Activated T-helper 17 cell treated with anti-CD3 and anti-CD28 coated beads, Interleukin-2, amount 50 U/mL, for 72 hours (primary cell): ENCODE data around the gene IL20RB. TPM values are rescaled to one million over a fixed set of nuclear protein-coding genes. Genes with fewer than 3 reads are reported as not detected.
"Not testable (repeated sequence)": the region's sequence is repeated elsewhere in the genome, so short reads cannot be mapped to it uniquely, and the experiment has no call there.

Source experiments
- ATAC-seq: fragments of 150-1000 bp; cut with Tn5 transposase; replicated peaks from 2 replicates; pipeline ENCODE4 v1.10.0; 2021; ENCODE audit warnings: mild to moderate bottlenecking, moderate library complexity
- H3K27ac Mint-ChIP-seq: one replicate; pipeline ENCODE4 v1.8.0; 2022; ENCODE audit warnings: mixed read lengths
- H3K27me3 Mint-ChIP-seq: one replicate; pipeline ENCODE4 v1.8.0; 2022; ENCODE audit warnings: mixed read lengths
- H3K36me3 Mint-ChIP-seq: one replicate; pipeline ENCODE4 v1.8.0; 2022; ENCODE audit warnings: low read depth, mild to moderate bottlenecking, mixed read lengths
- H3K4me1 Mint-ChIP-seq: one replicate; pipeline ENCODE4 v1.8.0; 2022; ENCODE audit warnings: mixed read lengths
- H3K4me3 Mint-ChIP-seq: one replicate; pipeline ENCODE4 v1.8.0; 2022; ENCODE audit warnings: mild to moderate bottlenecking, mixed read lengths
- H3K9me3 Mint-ChIP-seq: one replicate; pipeline ENCODE4 v1.8.0; 2022; ENCODE audit warnings: mixed read lengths
- total RNA-seq, 2 donors: library from RNA; stranded (reverse); gene quantifications; one replicate each; pipeline ENCODE4 v1.2.3, GENCODE V29; 2022

Gene IL20RB
- total RNA-seq, 2 donors from 2014 or later: 1.6 to 3.7 TPM

GRCh38 chr3:136984837-136985236, 27.1 kb downstream of the IL20RB start:
- no peak overlapping the region for H3K27ac Mint-ChIP-seq
- H3K9me3 Mint-ChIP-seq: no peaks in the 10 kb centered on the region
- no peak for ATAC-seq
- H3K36me3 Mint-ChIP-seq: no peaks in the 10 kb centered on the region
- no peaks in the 10 kb centered on the region for H3K4me1 Mint-ChIP-seq
- no peaks in the 10 kb centered on the region for H3K27me3 Mint-ChIP-seq
- no peak overlapping the region for H3K4me3 Mint-ChIP-seq

DNA sequence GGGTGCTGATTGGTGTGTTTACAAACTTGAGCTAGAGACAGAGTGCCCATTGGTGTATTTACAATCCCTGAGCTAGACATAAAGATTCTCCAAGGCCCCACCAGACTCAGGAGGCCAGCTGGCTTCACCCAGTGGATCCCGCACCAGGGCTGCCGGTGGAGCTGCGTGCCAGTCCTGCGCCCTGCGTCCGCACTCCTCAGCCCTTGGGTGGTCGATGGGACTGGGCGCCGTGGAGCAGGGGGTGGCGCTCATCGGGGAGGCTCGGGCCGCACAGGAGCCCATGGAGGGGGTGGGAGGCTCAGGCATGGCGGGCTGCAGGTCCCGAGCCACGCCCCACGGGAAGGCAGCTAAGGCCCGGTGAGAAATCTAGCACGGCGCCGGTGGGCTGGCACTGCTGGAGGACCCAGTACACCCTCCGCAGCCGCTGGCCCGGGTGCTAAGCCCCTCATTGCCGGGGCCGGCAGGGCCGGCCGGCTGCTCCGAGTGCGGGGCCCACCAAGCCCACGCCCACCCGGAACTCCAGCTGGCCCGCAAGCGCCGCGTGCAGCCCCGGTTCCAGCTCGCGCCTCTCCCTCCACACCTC, 29.7 kb downstream of the IL20RB start:
- H3K36me3 Mint-ChIP-seq, H3K4me1 Mint-ChIP-seq, H3K9me3 Mint-ChIP-seq, H3K27me3 Mint-ChIP-seq, H3K27ac Mint-ChIP-seq, ATAC-seq, H3K4me3 Mint-ChIP-seq: not testable (repeated sequence)

DNA sequence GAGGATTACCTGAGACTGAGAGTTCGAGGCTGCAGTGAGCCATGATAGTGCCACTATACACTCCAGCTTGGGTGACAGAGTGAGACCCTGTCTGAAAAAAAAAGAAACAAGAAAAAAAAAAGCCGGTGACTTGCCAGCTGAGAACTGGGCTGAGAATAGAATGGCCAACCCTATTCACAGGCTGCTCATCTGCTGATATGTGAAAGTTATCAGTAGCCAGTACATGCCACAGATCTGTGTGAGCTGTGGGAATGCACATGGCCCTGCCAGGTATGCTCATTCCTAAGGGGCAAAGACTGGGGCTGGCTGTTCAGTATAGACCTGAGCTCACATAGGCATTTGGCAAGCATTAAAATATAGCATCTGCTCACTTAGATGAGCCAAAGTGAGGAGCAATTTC, 30.9 kb downstream of the IL20RB start:
- H3K27ac Mint-ChIP-seq: no peak overlapping the region

DNA sequence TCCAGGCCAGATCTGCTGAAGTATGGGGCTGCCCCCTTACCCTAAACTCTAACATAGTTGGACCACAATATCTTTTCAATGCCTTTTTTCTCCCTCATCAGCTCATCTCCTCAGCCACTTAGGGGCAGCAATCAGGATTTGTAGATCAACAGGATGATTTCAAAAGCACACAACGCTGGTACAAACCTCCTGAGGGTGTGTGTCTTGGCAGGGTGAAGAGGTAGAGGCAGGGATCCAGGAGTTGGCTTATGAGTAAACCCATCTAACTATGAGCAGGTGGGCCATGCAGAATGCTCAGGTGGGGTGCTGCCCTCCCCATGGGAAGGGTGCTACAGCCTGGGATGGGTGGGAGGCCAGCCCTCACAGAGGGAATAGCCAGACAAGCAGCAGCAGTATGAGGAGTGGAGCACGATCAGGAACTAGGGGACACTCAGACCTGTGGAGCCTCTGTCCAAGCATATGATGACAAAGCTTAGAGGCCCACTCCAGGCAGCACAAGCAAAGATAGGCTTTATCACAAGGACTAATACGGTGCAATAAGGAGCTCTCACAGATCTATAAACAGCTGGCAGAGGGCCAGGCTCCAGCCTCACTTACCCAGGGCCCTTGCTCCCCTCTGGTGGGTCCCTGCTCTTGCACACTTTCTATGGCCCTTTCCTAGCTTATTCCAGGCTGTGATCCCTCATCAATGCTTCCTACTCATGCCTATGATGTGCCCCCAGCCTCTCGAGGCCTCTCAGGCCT, 32.2 kb downstream of the IL20RB start:
- no peak for ATAC-seq
- no peak overlapping the region for H3K27ac Mint-ChIP-seq

More for the DNA sequence above, 30.9 kb downstream of the IL20RB start:
- ATAC-seq: no peak
- Mint-ChIP-seq H3K4me1 (no peaks in the 10 kb centered on the region), H3K4me3 (no peak overlapping the region), H3K36me3 (no peaks in the 10 kb centered on the region), H3K9me3 (no peaks in the 10 kb centered on the region), H3K27me3 (no peaks in the 10 kb centered on the region)

DNA sequence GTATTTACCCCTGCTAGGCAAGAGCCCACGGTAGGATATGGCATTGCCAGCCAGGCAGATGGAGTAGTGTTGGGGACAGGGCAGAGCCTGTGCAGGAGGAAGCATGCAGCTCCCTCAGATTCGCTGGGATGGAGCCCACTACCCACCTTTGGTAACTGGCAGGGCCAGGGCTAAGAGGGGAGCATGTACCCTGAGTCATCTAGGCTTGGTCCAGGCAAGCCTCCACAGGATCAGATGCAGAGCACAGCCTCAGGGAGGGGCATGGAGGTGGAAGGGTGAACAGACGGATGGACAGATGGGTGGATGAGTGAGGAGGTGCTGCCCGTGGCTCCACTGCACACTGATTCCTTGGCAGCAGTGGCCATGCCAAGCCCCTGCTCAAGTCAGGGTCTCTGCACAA, 33.0 kb downstream of the IL20RB start:
- Mint-ChIP-seq H3K27ac (no peak overlapping the region), H3K36me3 (no peaks in the 10 kb centered on the region), H3K4me1 (peaks cover 5% of the 10 kb centered on the region), H3K4me3 (no peak overlapping the region), H3K27me3 (no peaks in the 10 kb centered on the region), H3K9me3 (no peaks in the 10 kb centered on the region)
- no peak for ATAC-seq

More for the DNA sequence above, 32.2 kb downstream of the IL20RB start:
- no peak overlapping the region for H3K4me3 Mint-ChIP-seq
- H3K9me3 Mint-ChIP-seq: no peaks in the 10 kb centered on the region
- H3K4me1 Mint-ChIP-seq: peaks cover 2% of the 10 kb centered on the region
- H3K36me3 Mint-ChIP-seq: no peaks in the 10 kb centered on the region
- no peaks in the 10 kb centered on the region for H3K27me3 Mint-ChIP-seq

GRCh38 chr3:136992115-136992514, 34.3 kb downstream of the IL20RB start:
- no peak overlapping the region for H3K27ac Mint-ChIP-seq
- ATAC-seq: no peak

GRCh38 chr3:136994772-136995516, 37.2 kb downstream of the IL20RB start:
- H3K4me1 Mint-ChIP-seq: peaks cover 5% of the 10 kb centered on the region
- H3K27me3 Mint-ChIP-seq: no peaks in the 10 kb centered on the region
- ATAC-seq: peak; percentile 89
- peak overlapping the region; percentile 78 for H3K27ac Mint-ChIP-seq
- H3K36me3 Mint-ChIP-seq: no peaks in the 10 kb centered on the region
- H3K9me3 Mint-ChIP-seq: no peaks in the 10 kb centered on the region
- peak overlapping the region; percentile 31 for H3K4me3 Mint-ChIP-seq

More at GRCh38 chr3:136992115-136992514, 34.3 kb downstream of the IL20RB start:
- Mint-ChIP-seq H3K36me3 (no peaks in the 10 kb centered on the region), H3K4me1 (peaks cover 5% of the 10 kb centered on the region), H3K27me3 (no peaks in the 10 kb centered on the region), H3K4me3 (no peak overlapping the region), H3K9me3 (no peaks in the 10 kb centered on the region)

DNA sequence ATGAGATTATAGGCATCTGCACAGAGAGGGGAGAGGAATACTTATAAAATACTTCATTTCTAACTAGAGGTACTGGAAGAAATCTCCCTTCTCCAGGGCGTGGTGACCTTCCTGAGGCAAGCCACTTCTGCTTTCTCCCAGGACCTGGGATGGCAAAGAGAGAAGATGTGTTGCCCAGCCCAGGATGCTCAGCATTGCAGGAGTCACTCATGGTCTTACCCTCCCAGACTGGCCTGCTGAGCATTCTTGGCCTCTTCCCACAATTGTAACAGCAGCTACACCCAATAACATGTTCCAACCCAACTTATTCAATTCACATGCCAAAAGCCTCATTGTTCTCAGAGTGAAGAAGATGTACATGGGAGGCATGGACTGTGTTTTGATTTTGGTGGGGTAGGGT, 37.9 kb downstream of the IL20RB start:
- H3K27ac Mint-ChIP-seq: peak overlapping the region; percentile 78
- ATAC-seq: no peak
- no peaks in the 10 kb centered on the region for H3K27me3 Mint-ChIP-seq
- H3K4me1 Mint-ChIP-seq: peaks cover 5% of the 10 kb centered on the region
- H3K4me3 Mint-ChIP-seq: peak overlapping the region; percentile 31
- no peaks in the 10 kb centered on the region for H3K36me3 Mint-ChIP-seq
- H3K9me3 Mint-ChIP-seq: no peaks in the 10 kb centered on the region

- no peaks in the 10 kb centered on the region for H3K27me3 Mint-ChIP-seq
- no peak overlapping the region for H3K27ac Mint-ChIP-seq
- no peaks in the 10 kb centered on the region for H3K36me3 Mint-ChIP-seq
- H3K4me1 Mint-ChIP-seq: peaks cover 2% of the 10 kb centered on the region
- no peak for ATAC-seq
- H3K4me3 Mint-ChIP-seq: no peak overlapping the region
- no peaks in the 10 kb centered on the region for H3K9me3 Mint-ChIP-seq
These were observed 42.3 kb downstream of the IL20RB start for GRCh38 chr3:137000039-137000438.

DNA sequence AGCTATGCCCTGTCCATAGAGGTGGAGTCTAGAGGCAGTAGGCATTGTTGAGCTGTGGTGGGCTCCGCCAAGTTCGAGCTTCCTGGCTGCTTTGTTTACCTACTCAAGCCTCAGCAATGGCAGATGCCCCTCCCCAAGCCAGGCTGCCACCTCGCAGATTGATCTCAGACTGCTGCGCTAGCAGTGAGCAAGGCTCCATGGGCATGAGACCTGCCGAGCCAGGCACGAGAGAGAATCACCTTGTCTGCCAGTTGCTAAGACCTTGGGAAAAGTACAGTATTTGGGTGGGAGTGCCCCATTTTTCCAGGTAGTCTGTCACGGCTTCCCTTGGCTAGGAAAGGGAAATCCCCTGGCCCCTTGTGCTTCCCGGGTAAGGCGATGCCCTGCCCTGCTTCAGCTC, 49.6 kb downstream of the IL20RB start:
- H3K27ac Mint-ChIP-seq, H3K27me3 Mint-ChIP-seq, H3K36me3 Mint-ChIP-seq, H3K9me3 Mint-ChIP-seq, H3K4me1 Mint-ChIP-seq, H3K4me3 Mint-ChIP-seq, ATAC-seq: not testable (repeated sequence)

GRCh38 chr3:137008131-137008530, 50.3 kb downstream of the IL20RB start:
- ATAC-seq: no peak
- no peak overlapping the region for H3K27ac Mint-ChIP-seq
- H3K9me3 Mint-ChIP-seq: no peaks in the 10 kb centered on the region
- H3K27me3 Mint-ChIP-seq: no peaks in the 10 kb centered on the region
- H3K36me3 Mint-ChIP-seq: no peaks in the 10 kb centered on the region
- no peak overlapping the region for H3K4me3 Mint-ChIP-seq
- H3K4me1 Mint-ChIP-seq: no peaks in the 10 kb centered on the region

GRCh38 chr3:137008976-137009375, 51.2 kb downstream of the IL20RB start:
- no peak for ATAC-seq
- no peaks in the 10 kb centered on the region for H3K27me3 Mint-ChIP-seq
- H3K4me3 Mint-ChIP-seq: no peak overlapping the region
- no peaks in the 10 kb centered on the region for H3K36me3 Mint-ChIP-seq
- no peaks in the 10 kb centered on the region for H3K9me3 Mint-ChIP-seq
- H3K27ac Mint-ChIP-seq: no peak overlapping the region
- peaks cover 5% of the 10 kb centered on the region for H3K4me1 Mint-ChIP-seq

GRCh38 chr3:137010137-137010536, 52.4 kb downstream of the IL20RB start:
- Mint-ChIP-seq H3K27me3 (no peaks in the 10 kb centered on the region), H3K36me3 (no peaks in the 10 kb centered on the region), H3K4me1 (peaks cover 10% of the 10 kb centered on the region), H3K9me3 (no peaks in the 10 kb centered on the region), H3K27ac (no peak overlapping the region), H3K4me3 (no peak overlapping the region)
- no peak for ATAC-seq

- Mint-ChIP-seq H3K27me3 (no peaks in the 10 kb centered on the region), H3K36me3 (no peaks in the 10 kb centered on the region), H3K4me3 (no peak overlapping the region), H3K9me3 (no peaks in the 10 kb centered on the region), H3K4me1 (peaks cover 10% of the 10 kb centered on the region), H3K27ac (peak overlapping the region; percentile 31)
- ATAC-seq: no peak
These were observed 53.4 kb downstream of the IL20RB start for GRCh38 chr3:137011153-137011552.

DNA sequence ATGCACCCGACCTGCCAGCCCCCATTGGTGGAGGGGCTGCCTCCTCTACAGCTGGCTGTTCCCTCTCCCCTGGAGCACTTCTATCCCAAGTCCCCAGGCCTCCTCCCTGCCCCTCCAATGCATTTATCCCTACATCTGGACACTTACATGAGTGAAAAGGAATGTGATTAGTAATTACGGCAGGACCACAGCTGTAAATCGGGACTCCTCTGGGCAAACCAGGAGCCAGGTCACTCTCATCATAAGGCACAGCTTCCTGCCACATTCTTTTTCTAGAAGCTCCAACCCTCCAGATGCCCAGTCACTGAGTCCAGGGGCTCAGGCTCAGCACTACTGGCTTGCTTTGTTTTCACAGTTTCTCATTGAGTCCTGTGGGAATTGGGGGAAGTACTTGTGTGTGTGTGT, 54.3 kb downstream of the IL20RB start:
- Mint-ChIP-seq H3K27ac (peak overlapping the region; percentile 31), H3K36me3 (no peaks in the 10 kb centered on the region), H3K9me3 (no peaks in the 10 kb centered on the region), H3K4me1 (peaks cover 10% of the 10 kb centered on the region), H3K27me3 (no peaks in the 10 kb centered on the region), H3K4me3 (no peak overlapping the region)
- ATAC-seq: no peak
